ENCODE data around the gene GOLGA5.
"Not testable (repeated sequence)": the region's sequence is repeated elsewhere in the genome, so short reads cannot be mapped to it uniquely, and the experiment has no call there.

- TF ChIP-seq CTCF (IDR thresholded peaks at IDR 0.05; ENCODE audit: control extremely low read depth in 1 of 3, insufficient read depth in 1 of 3, low read depth in 1 of 3, low read length in 3 of 3); EP300 (IDR thresholded peaks at IDR 0.05; ENCODE audit: borderline replicate concordance in 1 of 2, low read depth in 2 of 2, low read length in 2 of 2); SP1 (IDR thresholded peaks at IDR 0.05; ENCODE audit: low read depth, low read length); EZH2 (IDR thresholded peaks at IDR 0.05; ENCODE audit: low read depth, low read length, severe bottlenecking); ASH2L (IDR thresholded peaks at IDR 0.05; ENCODE audit: low read length); RAD21 (IDR thresholded peaks at IDR 0.05 in 1 of 2, conservative IDR thresholded peaks at IDR 0.05 in 1 of 2; ENCODE audit: low read depth in 2 of 2, low read length in 2 of 2); USF2 (IDR thresholded peaks at IDR 0.05; ENCODE audit: low read length): not testable (repeated sequence)
These were observed 18.8 kb upstream of the GOLGA5 start for GRCh38 chr14:92775292-92775691.
